B cell (primary cell): Measurements from ENCODE around the gene MBNL3. TPM values are rescaled to one million over a fixed set of nuclear protein-coding genes. Genes with fewer than 3 reads are reported as not detected.

Source experiments
- ATAC-seq: fragments of 200-7000 bp; cut with Tn5 transposase; one replicate; pipeline ENCODE4 v1.10.0; 2021; ENCODE audit warnings: low read depth, mild to moderate bottlenecking, moderate number of reproducible peaks, moderate library complexity
- CTCF ChIA-PET: fragments of 350-600 bp; sonication (Branson Sonifier 250); formaldehyde crosslinking; loops from one replicate; lab custom pipeline; 2021; ENCODE audit warnings: antibody characterized with exemption, inconsistent platforms; lab: Charles Lee
- POLR2A ChIA-PET: fragments of 350-600 bp; sonication (Branson Sonifier 250); formaldehyde crosslinking; loops from one replicate; lab custom pipeline; 2021; ENCODE audit warnings: antibody characterized with exemption; lab: Charles Lee
- DNase-seq: peaks from one replicate; pipeline ENCODE4 v3.0.0; 2013
- H2AFZ ChIP-seq: 2 replicates; pipeline ENCODE4 v1.6.1; 2012; ENCODE audit warnings: mild to moderate bottlenecking, low read depth, low read length; ENCODE audit not compliant: insufficient read depth, poor library complexity, severe bottlenecking
- H3K27ac ChIP-seq, 2 donors: 1 replicate in 1 of 2; 2 replicates in 1 of 2; pipeline ENCODE4 v1.5.1; 2012 to 2013; ENCODE audit warnings: low read length in 2 of 2, mild to moderate bottlenecking in 2 of 2, moderate library complexity in 1 of 2
- H3K27me3 ChIP-seq, 4 experiments: fragments of 200-600 bp in 1 of 4; sonication (generic) in 1 of 4; replicated peaks in 1 of 4; 1 replicate in 2 of 4; 2 replicates in 2 of 4; pipeline versions ENCODE4 v1.6.1 to v1.7.0; 2013 to 2016; ENCODE audit warnings: low read length in 3 of 4, mild to moderate bottlenecking in 2 of 4, mixed read lengths in 1 of 4, moderate library complexity in 1 of 4; ENCODE audit not compliant: insufficient read depth in 4 of 4, control insufficient read depth in 3 of 4; ENCODE audit errors: control extremely low read depth in 1 of 4
- H3K36me3 ChIP-seq, 2 experiments: replicated peaks in 1 of 2; 1 replicate in 1 of 2; 2 replicates in 1 of 2; pipeline versions ENCODE4 v1.6.1 to v1.7.1; 2013; ENCODE audit warnings: low read length in 1 of 2; ENCODE audit not compliant: insufficient read depth in 2 of 2, control insufficient read depth in 1 of 2; ENCODE audit errors: control extremely low read depth in 1 of 2, extremely low read depth in 1 of 2
- H3K4me1 ChIP-seq, 2 donors: fragments of 200-600 bp in 1 of 2; sonication (generic) in 1 of 2; 1 replicate in 1 of 2; 2 replicates in 1 of 2; pipeline versions ENCODE4 v1.5.1 to v1.6.1; 2013 to 2017; ENCODE audit warnings: low read length in 2 of 2; ENCODE audit not compliant: control insufficient read depth in 2 of 2, insufficient read depth in 2 of 2
- H3K4me2 ChIP-seq: replicated peaks from 2 replicates; pipeline ENCODE3; 2012; ENCODE audit warnings: mild to moderate bottlenecking, low read depth, low read length; ENCODE audit not compliant: poor library complexity, severe bottlenecking
- H3K4me3 ChIP-seq, 5 experiments: fragments of 200-600 bp in 1 of 5; sonication (generic) in 1 of 5; 1 replicate in 3 of 5; 2 replicates in 2 of 5; pipeline versions ENCODE4 v1.5.1 to v1.7.0; 2011 to 2016; ENCODE audit warnings: low read length in 4 of 5, mild to moderate bottlenecking in 4 of 5, low read depth in 2 of 5, control low read depth in 1 of 5, moderate library complexity in 1 of 5; ENCODE audit not compliant: insufficient read depth in 1 of 5; ENCODE audit errors: control extremely low read depth in 1 of 5, extremely low read depth in 1 of 5
- H3K79me2 ChIP-seq: fragments of 200-600 bp; sonication (generic); one replicate; pipeline ENCODE4 v1.6.0; 2016; ENCODE audit warnings: low read length; ENCODE audit not compliant: control insufficient read depth, insufficient read depth
- H3K9ac ChIP-seq: fragments of 200-600 bp; sonication (generic); 2 replicates; pipeline ENCODE4 v1.6.1; 2017; ENCODE audit warnings: mild to moderate bottlenecking, low read length, moderate library complexity
- H3K9me3 ChIP-seq, 3 donors: one replicate each; pipeline versions ENCODE4 v1.6.1 to v1.7.1; 2013; ENCODE audit warnings: low read length in 2 of 3; ENCODE audit not compliant: control insufficient read depth in 2 of 3, insufficient read depth in 1 of 3; ENCODE audit errors: control extremely low read depth in 1 of 3
- H4K20me1 ChIP-seq: 2 replicates; pipeline ENCODE4 v1.6.0; 2012; ENCODE audit warnings: mild to moderate bottlenecking, low read length; ENCODE audit not compliant: insufficient read depth, control insufficient read depth, poor library complexity, severe bottlenecking
- H3K27ac Mint-ChIP-seq: one replicate; pipeline ENCODE4 v1.8.0; 2021; ENCODE audit warnings: mixed read lengths
- H3K27me3 Mint-ChIP-seq: one replicate; pipeline ENCODE4 v1.8.0; 2021; ENCODE audit warnings: mixed read lengths
- H3K4me1 Mint-ChIP-seq: one replicate; pipeline ENCODE4 v1.8.0; 2021; ENCODE audit warnings: mixed read lengths
- H3K4me3 Mint-ChIP-seq: one replicate; pipeline ENCODE4 v1.8.0; 2021; ENCODE audit warnings: mixed read lengths
- H3K9me3 Mint-ChIP-seq: one replicate; pipeline ENCODE4 v1.8.0; 2022; ENCODE audit warnings: mixed read lengths; ENCODE audit not compliant: insufficient read depth
- CTCF ChIP-seq: fragments of 200-600 bp; IDR thresholded peaks from one replicate; pipeline ENCODE4 v1.8.0; 2022; ENCODE audit warnings: antibody characterized with exemption, mild to moderate bottlenecking
- EZH2 ChIP-seq: IDR thresholded peaks from 2 replicates; pipeline ENCODE4 v1.6.1; 2012; ENCODE audit warnings: borderline replicate concordance, low read depth, mild to moderate bottlenecking, moderate library complexity, low read length; ENCODE audit not compliant: insufficient read depth, poor library complexity, severe bottlenecking
- WGBS: methylation state at CpG from one replicate; pipeline ENCODE4 v1.1.5; 2013; ENCODE audit warnings: missing lambda C conversion rate; ENCODE audit not compliant: insufficient coverage; 5-methylcytosine and 5-hydroxymethylcytosine counted together
- intact Hi-C: fragments of 100-400 bp; cut with micrococcal nuclease; formaldehyde crosslinking; loops from one replicate; pipeline ENCODE4 v1.10.0; 2022
- polyA plus RNA-seq: library from polyadenylated mRNA; depleted of rRNA; stranded (reverse); fragments of >200 nt; gene quantifications from 2 replicates; pipeline ENCODE4 v1.2.3, GENCODE V29; 2012
- total RNA-seq, 2 donors: library from RNA; stranded (reverse); fragments of 120-200 nt in 1 of 2; gene quantifications; 1 replicate in 1 of 2; 2 replicates in 1 of 2; pipeline versions ENCODE4 v1.2.3 to v1.2.4, GENCODE V29; 2013 to 2022

Gene MBNL3
- total and polyA plus RNA-seq, 2 donors (not counting 1 experiment from before 2014, with no cell fraction given), result 16.6 to 63.1 TPM

- intact Hi-C loops, result no loop called here
- no peaks in the 10 kb centered on the region for H3K36me3 ChIP-seq
- ChIA-PET POLR2A (no interaction called here), CTCF (no interaction called here)
- no peak overlapping the region for H3K27ac ChIP-seq
- ATAC-seq, result no peak
- no CpG with 5 or more reads among the region's 2 CpGs for WGBS
- no peak overlapping the region for H3K4me3 ChIP-seq
- H3K27ac Mint-ChIP-seq, result no peak overlapping the region
- no peaks in the 10 kb centered on the region for H3K4me1 ChIP-seq
- DNase-seq, result no peak
- no peaks in the 10 kb centered on the region for H4K20me1 ChIP-seq
- H3K9me3 Mint-ChIP-seq, result no peaks in the 10 kb centered on the region
- TF ChIP-seq CTCF (no peak), EZH2 (no peak)
- no peak overlapping the region for H3K4me3 Mint-ChIP-seq
- no peaks in the 10 kb centered on the region for H3K79me2 ChIP-seq
- H3K27me3 ChIP-seq, result no peaks in the 10 kb centered on the region
- H3K27me3 Mint-ChIP-seq, result no peaks in the 10 kb centered on the region
- no peak overlapping the region for H3K4me2 ChIP-seq
- no peak overlapping the region for H3K9ac ChIP-seq
- H3K9me3 ChIP-seq, result no peaks in the 10 kb centered on the region
- no peak overlapping the region for H2AFZ ChIP-seq
- peaks cover 24% of the 10 kb centered on the region for H3K4me1 Mint-ChIP-seq
Measured at GRCh38 chrX:132442691-132443090, 46.1 kb downstream of the MBNL3 start.

- Histone ChIP-seq H3K36me3 (no peaks in the 10 kb centered on the region), H4K20me1 (no peaks in the 10 kb centered on the region), H3K4me1 (no peaks in the 10 kb centered on the region), H3K27me3 (no peaks in the 10 kb centered on the region), H3K27ac (no peak overlapping the region), H3K4me2 (no peak overlapping the region), H3K9ac (no peak overlapping the region), H3K79me2 (no peaks in the 10 kb centered on the region), H3K4me3 (no peak overlapping the region), H3K9me3 (no peaks in the 10 kb centered on the region), H2AFZ (no peak overlapping the region)
- intact Hi-C loops, result loop anchor here (10.0 kb wide), 1 partner anchor 50 kb away; the partner anchor contains the start of gene MBNL3
- ATAC-seq (no peak), DNase-seq (no peak)
- TF ChIP-seq EZH2 (no peak), CTCF (no peak)
- Mint-ChIP-seq H3K9me3 (no peaks in the 10 kb centered on the region), H3K27me3 (no peaks in the 10 kb centered on the region), H3K4me3 (no peak overlapping the region), H3K4me1 (peaks cover 2% of the 10 kb centered on the region), H3K27ac (no peak overlapping the region)
- WGBS, result no CpG with 5 or more reads among the region's 1 CpG
- CTCF ChIA-PET, result no interaction called here
- POLR2A ChIA-PET, result no interaction called here
Measured at GRCh38 chrX:132435222-132435621, 53.6 kb downstream of the MBNL3 start.
